ENCODE results near the gene DACH2. TPM values are rescaled to one million over a fixed set of nuclear protein-coding genes. Genes with fewer than 3 reads are reported as not detected.

Gene DACH2
- total RNA-seq, 2 donors from 2014 or later: not detected

GRCh38 chrX:86455495-86455894 lies 307.2 kb downstream of the DACH2 start:
- no peak for TF ChIP-seq CTCF (IDR thresholded peaks at IDR 0.05)
- no peak for DNase-seq (ENCODE audit: low spot score)
- Histone ChIP-seq H3K27ac (no peak overlapping the region), H3K36me3 (no peaks in the 10 kb centered on the region), H3K9me3 (no peaks in the 10 kb centered on the region), H3K27me3 (no peaks in the 10 kb centered on the region), H3K4me3 (no peak overlapping the region), H3K4me1 (no peaks in the 10 kb centered on the region)

GRCh38 chrX:86460760-86461159 lies 312.5 kb downstream of the DACH2 start:
- Histone ChIP-seq H3K4me3 (no peak overlapping the region), H3K9me3 (peaks cover 0 to 5% of the 10 kb centered on the region in 2 donors), H3K4me1 (no peaks in the 10 kb centered on the region), H3K27ac (no peak overlapping the region), H3K27me3 (no peaks in the 10 kb centered on the region), H3K36me3 (no peaks in the 10 kb centered on the region)
- DNase-seq (ENCODE audit: low spot score): no peak
- no peak for TF ChIP-seq CTCF (IDR thresholded peaks at IDR 0.05)

GRCh38 chrX:86504297-86504696 lies 356.0 kb downstream of the DACH2 start:
- Histone ChIP-seq H3K36me3 (no peaks in the 10 kb centered on the region), H3K9me3 (no peaks in the 10 kb centered on the region), H3K27me3 (no peaks in the 10 kb centered on the region), H3K4me1 (no peaks in the 10 kb centered on the region), H3K27ac (no peak overlapping the region), H3K4me3 (no peak overlapping the region)
- DNase-seq (ENCODE audit: low spot score): no peak
- TF ChIP-seq CTCF (IDR thresholded peaks at IDR 0.05): no peak

- no peak overlapping the region for H3K27ac ChIP-seq
- no peaks in the 10 kb centered on the region for H3K27me3 ChIP-seq
- no peaks in the 10 kb centered on the region for H3K4me1 ChIP-seq
- no peaks in the 10 kb centered on the region for H3K9me3 ChIP-seq
- H3K36me3 ChIP-seq: no peaks in the 10 kb centered on the region
- no peak overlapping the region for H3K4me3 ChIP-seq
- no peak for TF ChIP-seq CTCF (IDR thresholded peaks at IDR 0.05)
- DNase-seq (ENCODE audit: low spot score): no peak
These were observed 359.1 kb downstream of the DACH2 start for GRCh38 chrX:86507331-86507730.

- H3K27me3 ChIP-seq: no peaks in the 10 kb centered on the region
- TF ChIP-seq CTCF (IDR thresholded peaks at IDR 0.05): no peak
- no peak for DNase-seq (ENCODE audit: low spot score)
- H3K36me3 ChIP-seq: no peaks in the 10 kb centered on the region
- H3K27ac ChIP-seq: no peak overlapping the region
- H3K4me1 ChIP-seq: no peaks in the 10 kb centered on the region
- no peak overlapping the region for H3K4me3 ChIP-seq
- no peaks in the 10 kb centered on the region for H3K9me3 ChIP-seq
These were observed 431.5 kb downstream of the DACH2 start for GRCh38 chrX:86579777-86580176.

GRCh38 chrX:86604607-86605006 lies 456.4 kb downstream of the DACH2 start:
- Histone ChIP-seq H3K9me3 (no peaks in the 10 kb centered on the region), H3K4me3 (no peak overlapping the region), H3K27ac (no peak overlapping the region), H3K27me3 (no peaks in the 10 kb centered on the region), H3K36me3 (no peaks in the 10 kb centered on the region), H3K4me1 (no peaks in the 10 kb centered on the region)
- TF ChIP-seq CTCF (IDR thresholded peaks at IDR 0.05): no peak
- no peak for DNase-seq (ENCODE audit: low spot score)
